Measurements from ENCODE around the gene ARHGAP15. TPM values are rescaled to one million over a fixed set of nuclear protein-coding genes. Genes with fewer than 3 reads are reported as not detected.

The ARHGAP15 gene
- total and polyA plus RNA-seq, 2 experiments from 2014 or later, result 0.26 TPM; not detected in 1

DNA sequence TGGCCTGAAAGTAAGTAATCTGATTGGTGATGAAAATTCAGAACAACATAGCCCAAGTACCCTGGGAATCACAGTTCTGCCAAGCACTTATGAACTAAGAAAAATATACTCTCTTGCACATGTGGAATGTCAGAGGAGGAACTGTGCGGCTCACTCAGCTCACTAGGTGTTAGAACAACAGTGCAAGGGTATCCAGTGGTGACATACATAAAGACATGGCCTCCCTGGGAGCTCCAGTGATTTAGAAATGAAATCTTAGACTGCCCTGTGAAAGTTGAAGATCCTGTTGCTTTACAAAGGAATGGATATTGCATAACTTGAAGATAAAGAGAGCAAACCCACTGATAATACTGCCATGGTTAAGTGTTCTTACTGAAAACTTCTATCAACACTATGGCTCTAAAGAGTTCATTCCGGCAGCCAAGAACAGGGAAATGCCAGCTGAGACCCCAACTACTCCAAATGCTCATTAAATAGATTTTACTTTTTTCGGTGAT lies 246.2 kb downstream of the ARHGAP15 start:
- Mint-ChIP-seq H3K27ac (no peak overlapping the region), H3K9me3 (no peaks in the 10 kb centered on the region), H3K4me1 (no peaks in the 10 kb centered on the region; the same call in 2 of the 3 replicates), H3K27me3 (ENCODE audit: insufficient read depth, low read depth, poor library complexity) (no peaks in the 10 kb centered on the region), H3K4me3 (no peak overlapping the region), H3K36me3 (ENCODE audit: low read depth) (no peaks in the 10 kb centered on the region)
- Histone ChIP-seq H3K27ac (ENCODE audit: low read depth) (no peak overlapping the region), H3K4me3 (no peak overlapping the region), H3K4me2 (no peak overlapping the region), H3K9me2 (ENCODE audit: insufficient read depth) (no peaks in the 10 kb centered on the region), H3F3A (replicated peaks; ENCODE audit: low read depth) (no peaks in the 10 kb centered on the region), H4K20me1 (replicated peaks; ENCODE audit: insufficient read depth) (no peaks in the 10 kb centered on the region), H3K27me3 (ENCODE audit: insufficient read depth) (no peaks in the 10 kb centered on the region), H3K79me2 (replicated peaks; ENCODE audit: insufficient read depth) (no peaks in the 10 kb centered on the region), H2AFZ (no peak overlapping the region), H3K4me1 (ENCODE audit: insufficient read depth) (no peaks in the 10 kb centered on the region), H3K36me3 (ENCODE audit: insufficient read depth) (no peaks in the 10 kb centered on the region)
- no peak for TF ChIP-seq JUNB (IDR thresholded peaks at IDR 0.05; ENCODE audit: unreplicated experiment)
- TF ChIP-seq, protein P1, sequence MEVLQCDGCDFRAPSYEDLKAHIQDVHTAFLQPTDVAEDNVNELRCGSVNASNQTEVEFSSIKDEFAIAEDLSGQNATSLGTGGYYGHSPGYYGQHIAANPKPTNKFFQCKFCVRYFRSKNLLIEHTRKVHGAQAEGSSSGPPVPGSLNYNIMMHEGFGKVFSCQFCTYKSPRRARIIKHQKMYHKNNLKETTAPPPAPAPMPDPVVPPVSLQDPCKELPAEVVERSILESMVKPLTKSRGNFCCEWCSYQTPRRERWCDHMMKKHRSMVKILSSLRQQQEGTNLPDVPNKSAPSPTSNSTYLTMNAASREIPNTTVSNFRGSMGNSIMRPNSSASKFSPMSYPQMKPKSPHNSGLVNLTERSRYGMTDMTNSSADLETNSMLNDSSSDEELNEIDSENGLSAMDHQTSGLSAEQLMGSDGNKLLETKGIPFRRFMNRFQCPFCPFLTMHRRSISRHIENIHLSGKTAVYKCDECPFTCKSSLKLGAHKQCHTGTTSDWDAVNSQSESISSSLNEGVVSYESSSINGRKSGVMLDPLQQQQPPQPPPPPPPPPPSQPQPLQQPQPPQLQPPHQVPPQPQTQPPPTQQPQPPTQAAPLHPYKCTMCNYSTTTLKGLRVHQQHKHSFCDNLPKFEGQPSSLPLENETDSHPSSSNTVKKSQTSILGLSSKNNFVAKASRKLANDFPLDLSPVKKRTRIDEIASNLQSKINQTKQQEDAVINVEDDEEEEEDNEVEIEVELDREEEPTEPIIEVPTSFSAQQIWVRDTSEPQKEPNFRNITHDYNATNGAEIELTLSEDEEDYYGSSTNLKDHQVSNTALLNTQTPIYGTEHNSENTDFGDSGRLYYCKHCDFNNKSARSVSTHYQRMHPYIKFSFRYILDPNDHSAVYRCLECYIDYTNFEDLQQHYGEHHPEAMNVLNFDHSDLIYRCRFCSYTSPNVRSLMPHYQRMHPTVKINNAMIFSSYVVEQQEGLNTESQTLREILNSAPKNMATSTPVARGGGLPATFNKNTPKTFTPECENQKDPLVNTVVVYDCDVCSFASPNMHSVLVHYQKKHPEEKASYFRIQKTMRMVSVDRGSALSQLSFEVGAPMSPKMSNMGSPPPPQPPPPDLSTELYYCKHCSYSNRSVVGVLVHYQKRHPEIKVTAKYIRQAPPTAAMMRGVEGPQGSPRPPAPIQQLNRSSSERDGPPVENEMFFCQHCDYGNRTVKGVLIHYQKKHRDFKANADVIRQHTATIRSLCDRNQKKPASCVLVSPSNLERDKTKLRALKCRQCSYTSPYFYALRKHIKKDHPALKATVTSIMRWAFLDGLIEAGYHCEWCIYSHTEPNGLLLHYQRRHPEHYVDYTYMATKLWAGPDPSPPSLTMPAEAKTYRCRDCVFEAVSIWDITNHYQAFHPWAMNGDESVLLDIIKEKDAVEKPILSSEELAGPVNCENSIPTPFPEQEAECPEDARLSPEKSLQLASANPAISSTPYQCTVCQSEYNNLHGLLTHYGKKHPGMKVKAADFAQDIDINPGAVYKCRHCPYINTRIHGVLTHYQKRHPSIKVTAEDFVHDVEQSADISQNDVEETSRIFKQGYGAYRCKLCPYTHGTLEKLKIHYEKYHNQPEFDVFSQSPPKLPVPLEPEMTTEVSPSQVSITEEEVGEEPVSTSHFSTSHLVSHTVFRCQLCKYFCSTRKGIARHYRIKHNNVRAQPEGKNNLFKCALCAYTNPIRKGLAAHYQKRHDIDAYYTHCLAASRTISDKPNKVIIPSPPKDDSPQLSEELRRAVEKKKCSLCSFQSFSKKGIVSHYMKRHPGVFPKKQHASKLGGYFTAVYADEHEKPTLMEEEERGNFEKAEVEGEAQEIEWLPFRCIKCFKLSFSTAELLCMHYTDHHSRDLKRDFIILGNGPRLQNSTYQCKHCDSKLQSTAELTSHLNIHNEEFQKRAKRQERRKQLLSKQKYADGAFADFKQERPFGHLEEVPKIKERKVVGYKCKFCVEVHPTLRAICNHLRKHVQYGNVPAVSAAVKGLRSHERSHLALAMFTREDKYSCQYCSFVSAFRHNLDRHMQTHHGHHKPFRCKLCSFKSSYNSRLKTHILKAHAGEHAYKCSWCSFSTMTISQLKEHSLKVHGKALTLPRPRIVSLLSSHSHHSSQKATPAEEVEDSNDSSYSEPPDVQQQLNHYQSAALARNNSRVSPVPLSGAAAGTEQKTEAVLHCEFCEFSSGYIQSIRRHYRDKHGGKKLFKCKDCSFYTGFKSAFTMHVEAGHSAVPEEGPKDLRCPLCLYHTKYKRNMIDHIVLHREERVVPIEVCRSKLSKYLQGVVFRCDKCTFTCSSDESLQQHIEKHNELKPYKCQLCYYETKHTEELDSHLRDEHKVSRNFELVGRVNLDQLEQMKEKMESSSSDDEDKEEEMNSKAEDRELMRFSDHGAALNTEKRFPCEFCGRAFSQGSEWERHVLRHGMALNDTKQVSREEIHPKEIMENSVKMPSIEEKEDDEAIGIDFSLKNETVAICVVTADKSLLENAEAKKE (CRISPR knock-in tag; IDR thresholded peaks at IDR 0.05), result no peak
- TF ChIP-seq ZNF114 (CRISPR knock-in tag; IDR thresholded peaks at IDR 0.05), result no peak
- TF ChIP-seq, protein P2, sequence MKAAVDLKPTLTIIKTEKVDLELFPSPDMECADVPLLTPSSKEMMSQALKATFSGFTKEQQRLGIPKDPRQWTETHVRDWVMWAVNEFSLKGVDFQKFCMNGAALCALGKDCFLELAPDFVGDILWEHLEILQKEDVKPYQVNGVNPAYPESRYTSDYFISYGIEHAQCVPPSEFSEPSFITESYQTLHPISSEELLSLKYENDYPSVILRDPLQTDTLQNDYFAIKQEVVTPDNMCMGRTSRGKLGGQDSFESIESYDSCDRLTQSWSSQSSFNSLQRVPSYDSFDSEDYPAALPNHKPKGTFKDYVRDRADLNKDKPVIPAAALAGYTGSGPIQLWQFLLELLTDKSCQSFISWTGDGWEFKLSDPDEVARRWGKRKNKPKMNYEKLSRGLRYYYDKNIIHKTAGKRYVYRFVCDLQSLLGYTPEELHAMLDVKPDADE (IDR thresholded peaks at IDR 0.05), result no peak
- TF ChIP-seq ZNF331 (CRISPR knock-in tag; IDR thresholded peaks at IDR 0.05; ENCODE audit: low read depth), result no peak
- no peak for TF ChIP-seq EZH2 (IDR thresholded peaks at IDR 0.05; ENCODE audit: low read depth, unreplicated experiment)
- TF ChIP-seq, protein P3, sequence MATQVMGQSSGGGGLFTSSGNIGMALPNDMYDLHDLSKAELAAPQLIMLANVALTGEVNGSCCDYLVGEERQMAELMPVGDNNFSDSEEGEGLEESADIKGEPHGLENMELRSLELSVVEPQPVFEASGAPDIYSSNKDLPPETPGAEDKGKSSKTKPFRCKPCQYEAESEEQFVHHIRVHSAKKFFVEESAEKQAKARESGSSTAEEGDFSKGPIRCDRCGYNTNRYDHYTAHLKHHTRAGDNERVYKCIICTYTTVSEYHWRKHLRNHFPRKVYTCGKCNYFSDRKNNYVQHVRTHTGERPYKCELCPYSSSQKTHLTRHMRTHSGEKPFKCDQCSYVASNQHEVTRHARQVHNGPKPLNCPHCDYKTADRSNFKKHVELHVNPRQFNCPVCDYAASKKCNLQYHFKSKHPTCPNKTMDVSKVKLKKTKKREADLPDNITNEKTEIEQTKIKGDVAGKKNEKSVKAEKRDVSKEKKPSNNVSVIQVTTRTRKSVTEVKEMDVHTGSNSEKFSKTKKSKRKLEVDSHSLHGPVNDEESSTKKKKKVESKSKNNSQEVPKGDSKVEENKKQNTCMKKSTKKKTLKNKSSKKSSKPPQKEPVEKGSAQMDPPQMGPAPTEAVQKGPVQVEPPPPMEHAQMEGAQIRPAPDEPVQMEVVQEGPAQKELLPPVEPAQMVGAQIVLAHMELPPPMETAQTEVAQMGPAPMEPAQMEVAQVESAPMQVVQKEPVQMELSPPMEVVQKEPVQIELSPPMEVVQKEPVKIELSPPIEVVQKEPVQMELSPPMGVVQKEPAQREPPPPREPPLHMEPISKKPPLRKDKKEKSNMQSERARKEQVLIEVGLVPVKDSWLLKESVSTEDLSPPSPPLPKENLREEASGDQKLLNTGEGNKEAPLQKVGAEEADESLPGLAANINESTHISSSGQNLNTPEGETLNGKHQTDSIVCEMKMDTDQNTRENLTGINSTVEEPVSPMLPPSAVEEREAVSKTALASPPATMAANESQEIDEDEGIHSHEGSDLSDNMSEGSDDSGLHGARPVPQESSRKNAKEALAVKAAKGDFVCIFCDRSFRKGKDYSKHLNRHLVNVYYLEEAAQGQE (IDR thresholded peaks at IDR 0.05; ENCODE audit: unreplicated experiment), result no peak
- TF ChIP-seq EZH2phosphoT487 (IDR thresholded peaks at IDR 0.05; ENCODE audit: unreplicated experiment), result no peak
- no peak for TF ChIP-seq NANOG (IDR thresholded peaks at IDR 0.05; ENCODE audit: borderline replicate concordance)
- TF ChIP-seq POLR2AphosphoS5 (IDR thresholded peaks at IDR 0.05; ENCODE audit: low read depth), result no peak
- no peak for TF ChIP-seq CREB1 (CRISPR knock-in tag; IDR thresholded peaks at IDR 0.05; ENCODE audit: low read depth)
- TF ChIP-seq, protein P4, sequence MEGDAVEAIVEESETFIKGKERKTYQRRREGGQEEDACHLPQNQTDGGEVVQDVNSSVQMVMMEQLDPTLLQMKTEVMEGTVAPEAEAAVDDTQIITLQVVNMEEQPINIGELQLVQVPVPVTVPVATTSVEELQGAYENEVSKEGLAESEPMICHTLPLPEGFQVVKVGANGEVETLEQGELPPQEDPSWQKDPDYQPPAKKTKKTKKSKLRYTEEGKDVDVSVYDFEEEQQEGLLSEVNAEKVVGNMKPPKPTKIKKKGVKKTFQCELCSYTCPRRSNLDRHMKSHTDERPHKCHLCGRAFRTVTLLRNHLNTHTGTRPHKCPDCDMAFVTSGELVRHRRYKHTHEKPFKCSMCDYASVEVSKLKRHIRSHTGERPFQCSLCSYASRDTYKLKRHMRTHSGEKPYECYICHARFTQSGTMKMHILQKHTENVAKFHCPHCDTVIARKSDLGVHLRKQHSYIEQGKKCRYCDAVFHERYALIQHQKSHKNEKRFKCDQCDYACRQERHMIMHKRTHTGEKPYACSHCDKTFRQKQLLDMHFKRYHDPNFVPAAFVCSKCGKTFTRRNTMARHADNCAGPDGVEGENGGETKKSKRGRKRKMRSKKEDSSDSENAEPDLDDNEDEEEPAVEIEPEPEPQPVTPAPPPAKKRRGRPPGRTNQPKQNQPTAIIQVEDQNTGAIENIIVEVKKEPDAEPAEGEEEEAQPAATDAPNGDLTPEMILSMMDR (conservative IDR thresholded peaks at IDR 0.05; ENCODE audit: low read depth in 2 of 2), result no peak
- no peak for TF ChIP-seq STAT1 (IDR thresholded peaks at IDR 0.05; ENCODE audit: unreplicated experiment)
- no peak for DNase-seq (ENCODE audit: low spot score)
- no peak for ATAC-seq

Measured in GM23338 (cell line).